HUES64 (cell line): ENCODE results near the gene NRSN2.

Experiments used
- H3K27ac ChIP-seq: 2 replicates; pipeline ENCODE4 v1.7.0; 2013; ENCODE audit warnings: low read depth, low read length, inconsistent platforms
- H3K27me3 ChIP-seq: 2 replicates; pipeline ENCODE4 v1.6.1; 2013; ENCODE audit warnings: mild to moderate bottlenecking, low read length; ENCODE audit not compliant: insufficient read depth
- H3K36me3 ChIP-seq: 2 replicates; pipeline ENCODE4 v1.6.1; 2013; ENCODE audit warnings: mild to moderate bottlenecking, low read length; ENCODE audit not compliant: insufficient read depth
- H3K4me1 ChIP-seq: 2 replicates; pipeline ENCODE4 v1.6.1; 2013; ENCODE audit warnings: mild to moderate bottlenecking, low read length, moderate library complexity; ENCODE audit not compliant: insufficient read depth
- H3K4me3 ChIP-seq: 2 replicates; pipeline ENCODE4 v1.5.1; 2013; ENCODE audit warnings: mild to moderate bottlenecking, low read length, moderate library complexity
- H3K9ac ChIP-seq: 2 replicates; pipeline ENCODE4 v1.6.1; 2013; ENCODE audit warnings: mild to moderate bottlenecking, low read depth, low read length
- H3K9me3 ChIP-seq: 2 replicates; pipeline ENCODE4 v1.6.1; 2013; ENCODE audit warnings: low read depth, low read length; ENCODE audit not compliant: insufficient read depth
- WGBS: fragments of 150-250, 120-280 bp; methylation state at CpG from one replicate; pipeline ENCODE4 v1.1.7; 2013; ENCODE audit warnings: missing lambda C conversion rate; 5-methylcytosine and 5-hydroxymethylcytosine counted together

Gene NRSN2

GRCh38 chr20:362271-363254 is 15.7 kb downstream of the NRSN2 start:
- H3K27me3 ChIP-seq, result no peaks in the 10 kb centered on the region
- no peaks in the 10 kb centered on the region for H3K9me3 ChIP-seq
- no peaks in the 10 kb centered on the region for H3K36me3 ChIP-seq
- WGBS, result 91% methylated on average over 13 of the region's 13 CpGs
- no peak overlapping the region for H3K9ac ChIP-seq
- H3K27ac ChIP-seq, result no peak overlapping the region
- no peaks in the 10 kb centered on the region for H3K4me1 ChIP-seq
- H3K4me3 ChIP-seq, result no peak overlapping the region

- Histone ChIP-seq H3K9ac (no peak overlapping the region), H3K36me3 (no peaks in the 10 kb centered on the region), H3K27ac (no peak overlapping the region), H3K27me3 (no peaks in the 10 kb centered on the region), H3K4me3 (no peak overlapping the region), H3K4me1 (no peaks in the 10 kb centered on the region), H3K9me3 (no peaks in the 10 kb centered on the region)
- 86% methylated on average over 13 of the region's 13 CpGs for WGBS
These were observed 16.6 kb downstream of the NRSN2 start for GRCh38 chr20:363319-364078.

- Histone ChIP-seq H3K9me3 (no peaks in the 10 kb centered on the region), H3K27ac (no peak overlapping the region), H3K4me3 (no peak overlapping the region), H3K9ac (no peak overlapping the region), H3K4me1 (no peaks in the 10 kb centered on the region), H3K36me3 (no peaks in the 10 kb centered on the region), H3K27me3 (no peaks in the 10 kb centered on the region)
- 92% methylated on average over 9 of the region's 9 CpGs for WGBS
These were observed 18.2 kb downstream of the NRSN2 start for GRCh38 chr20:364905-365794.

- H3K4me3 ChIP-seq, result no peak overlapping the region
- H3K4me1 ChIP-seq, result no peaks in the 10 kb centered on the region
- no peaks in the 10 kb centered on the region for H3K9me3 ChIP-seq
- 87% methylated on average over 7 of the region's 7 CpGs for WGBS
- H3K9ac ChIP-seq, result no peak overlapping the region
- H3K36me3 ChIP-seq, result no peaks in the 10 kb centered on the region
- H3K27ac ChIP-seq, result no peak overlapping the region
- no peaks in the 10 kb centered on the region for H3K27me3 ChIP-seq
These were observed 19.3 kb downstream of the NRSN2 start for GRCh38 chr20:366041-366718.

GRCh38 chr20:366719-367485 is 20.0 kb downstream of the NRSN2 start:
- Histone ChIP-seq H3K4me3 (no peak overlapping the region), H3K27me3 (no peaks in the 10 kb centered on the region), H3K27ac (no peak overlapping the region), H3K9me3 (no peaks in the 10 kb centered on the region), H3K9ac (no peak overlapping the region), H3K4me1 (peaks cover 4% of the 10 kb centered on the region; the same call in 1 of the 2 replicates), H3K36me3 (no peaks in the 10 kb centered on the region)
- WGBS, result 90% methylated on average over 13 of the region's 13 CpGs

- no peak overlapping the region for H3K9ac ChIP-seq
- H3K27ac ChIP-seq, result no peak overlapping the region
- H3K4me1 ChIP-seq, result peaks cover 7% of the 10 kb centered on the region; the same call in 1 of the 2 replicates
These were observed 20.6 kb downstream of the NRSN2 start for GRCh38 chr20:367486-367887.

DNA sequence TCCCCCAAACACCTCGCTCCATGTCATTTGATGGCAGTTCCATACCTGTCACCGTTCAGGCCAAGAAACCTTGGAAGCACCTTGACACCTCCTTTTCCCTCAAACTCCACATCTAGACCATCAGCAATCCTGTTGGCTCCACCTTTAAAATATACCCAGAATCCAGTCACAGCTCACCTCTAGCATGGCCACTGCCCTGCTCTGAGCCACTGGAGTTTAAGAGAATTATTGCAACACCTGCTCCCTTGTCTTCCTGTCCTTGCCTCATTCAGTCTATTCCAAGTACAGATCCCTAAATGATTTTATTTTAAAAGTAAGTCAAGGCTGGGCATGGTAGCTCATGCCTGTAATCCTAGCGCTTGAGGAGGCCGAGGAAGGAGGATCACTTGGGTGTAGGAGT is 22.0 kb downstream of the NRSN2 start:
- no peak overlapping the region for H3K9ac ChIP-seq
- no peaks in the 10 kb centered on the region for H3K27me3 ChIP-seq
- H3K27ac ChIP-seq, result no peak overlapping the region
- 96% methylated on average over 4 of the region's 4 CpGs for WGBS
- H3K9me3 ChIP-seq, result no peaks in the 10 kb centered on the region
- H3K4me3 ChIP-seq, result no peak overlapping the region
- peaks cover 7% of the 10 kb centered on the region; the same call in 1 of the 2 replicates for H3K4me1 ChIP-seq
- H3K36me3 ChIP-seq, result no peaks in the 10 kb centered on the region

More at GRCh38 chr20:367486-367887, 20.6 kb downstream of the NRSN2 start:
- 84% methylated on average over 8 of the region's 8 CpGs for WGBS
- Histone ChIP-seq H3K36me3 (no peaks in the 10 kb centered on the region), H3K9me3 (no peaks in the 10 kb centered on the region), H3K4me3 (no peak overlapping the region), H3K27me3 (no peaks in the 10 kb centered on the region)

DNA sequence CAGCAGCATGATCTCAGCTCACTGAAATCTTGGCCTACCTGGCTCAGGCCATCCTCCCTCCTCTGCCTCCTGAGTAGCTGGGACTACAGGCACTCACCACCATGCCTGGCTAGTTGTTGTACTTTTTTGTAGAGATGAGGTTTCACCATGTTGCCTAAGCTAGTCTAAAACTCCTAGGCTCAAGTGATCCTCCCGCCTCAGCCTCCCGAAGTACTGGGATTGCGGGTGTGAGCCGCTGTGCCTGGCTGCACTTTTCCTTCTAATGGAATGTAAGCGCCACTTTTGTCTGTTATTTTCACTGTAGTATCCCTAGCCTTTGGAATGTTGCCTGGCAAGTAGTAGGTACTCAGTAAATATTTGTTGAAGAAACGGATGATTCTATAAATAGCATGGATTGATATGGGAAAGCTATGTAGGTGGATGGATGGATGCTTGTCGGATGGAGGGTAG is 23.3 kb downstream of the NRSN2 start:
- no peaks in the 10 kb centered on the region for H3K27me3 ChIP-seq
- H3K27ac ChIP-seq, result no peak overlapping the region
- H3K9ac ChIP-seq, result no peak overlapping the region
- H3K4me1 ChIP-seq, result peaks cover 7% of the 10 kb centered on the region; the same call in 1 of the 2 replicates
- no peak overlapping the region for H3K4me3 ChIP-seq
- no peaks in the 10 kb centered on the region for H3K9me3 ChIP-seq
- H3K36me3 ChIP-seq, result no peaks in the 10 kb centered on the region
- 92% methylated on average over 7 of the region's 7 CpGs for WGBS

DNA sequence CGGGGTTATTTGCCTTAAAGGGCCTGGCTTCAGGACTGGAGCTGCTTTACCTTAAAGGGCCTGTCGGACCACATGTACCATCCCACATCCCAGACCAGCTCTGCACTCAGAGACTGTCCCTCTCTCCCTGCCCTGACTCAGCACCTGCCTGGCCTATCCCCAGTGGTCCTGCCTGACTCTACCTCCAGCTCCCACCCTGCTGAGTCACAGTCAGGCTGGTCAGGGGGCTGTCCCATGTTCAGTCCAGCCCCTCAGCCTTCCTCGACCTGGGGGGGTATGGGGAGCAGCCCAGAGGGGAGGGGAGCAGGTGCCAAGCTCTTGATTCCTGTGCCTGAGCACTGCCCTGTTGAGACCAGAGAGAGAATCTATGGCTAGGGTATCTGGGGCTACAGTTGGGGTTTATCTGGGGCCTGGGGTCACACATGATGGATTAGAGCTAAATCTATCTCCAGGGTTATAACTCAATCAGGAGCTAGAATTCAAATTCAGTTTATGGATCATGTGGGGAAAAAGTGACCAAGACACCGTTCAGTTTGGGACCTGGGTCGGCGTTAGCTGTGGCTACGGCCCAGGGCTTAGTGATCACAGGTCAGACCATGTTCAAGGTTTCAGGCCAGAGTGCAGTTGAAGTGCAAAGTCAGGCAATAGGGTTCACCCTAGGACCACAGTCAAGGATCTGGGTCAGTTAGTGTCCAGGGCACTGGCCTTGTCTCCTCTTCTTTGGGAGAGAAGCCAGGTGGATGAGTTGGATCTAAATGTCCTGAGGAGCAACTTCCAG is 24.3 kb downstream of the NRSN2 start:
- no peaks in the 10 kb centered on the region for H3K36me3 ChIP-seq
- peaks cover 7% of the 10 kb centered on the region; the same call in 1 of the 2 replicates for H3K4me1 ChIP-seq
- no peaks in the 10 kb centered on the region for H3K27me3 ChIP-seq
- WGBS, result 77% methylated on average over 7 of the region's 7 CpGs
- H3K9ac ChIP-seq, result no peak overlapping the region
- no peak overlapping the region for H3K27ac ChIP-seq
- H3K9me3 ChIP-seq, result no peaks in the 10 kb centered on the region
- H3K4me3 ChIP-seq, result no peak overlapping the region
